Activated T-helper 17 cell treated with anti-CD3 and anti-CD28 coated beads, Interleukin-2, amount 50 U/mL, for 72 hours (primary cell): Measurements from ENCODE around the gene SORL1. TPM values are rescaled to one million over a fixed set of nuclear protein-coding genes. Genes with fewer than 3 reads are reported as not detected.
"Not testable (repeated sequence)": the region's sequence is repeated elsewhere in the genome, so short reads cannot be mapped to it uniquely, and the experiment has no call there.

ENCODE experiments used
- ATAC-seq: fragments of 150-1000 bp; cut with Tn5 transposase; replicated peaks from 2 replicates; pipeline ENCODE4 v1.10.0; 2021; ENCODE audit warnings: mild to moderate bottlenecking, moderate library complexity
- H3K27ac Mint-ChIP-seq: one replicate; pipeline ENCODE4 v1.8.0; 2022; ENCODE audit warnings: mixed read lengths
- H3K27me3 Mint-ChIP-seq: one replicate; pipeline ENCODE4 v1.8.0; 2022; ENCODE audit warnings: mixed read lengths
- H3K36me3 Mint-ChIP-seq: one replicate; pipeline ENCODE4 v1.8.0; 2022; ENCODE audit warnings: low read depth, mild to moderate bottlenecking, mixed read lengths
- H3K4me1 Mint-ChIP-seq: one replicate; pipeline ENCODE4 v1.8.0; 2022; ENCODE audit warnings: mixed read lengths
- H3K4me3 Mint-ChIP-seq: one replicate; pipeline ENCODE4 v1.8.0; 2022; ENCODE audit warnings: mild to moderate bottlenecking, mixed read lengths
- H3K9me3 Mint-ChIP-seq: one replicate; pipeline ENCODE4 v1.8.0; 2022; ENCODE audit warnings: mixed read lengths
- total RNA-seq, 2 donors: library from RNA; stranded (reverse); gene quantifications; one replicate each; pipeline ENCODE4 v1.2.3, GENCODE V29; 2022

SORL1 gene
- total RNA-seq, 2 donors from 2014 or later = 47.1 to 98.5 TPM

GRCh38 chr11:121634273-121634672 lies 182.2 kb downstream of the SORL1 start:
- Mint-ChIP-seq H3K4me1 (no peaks in the 10 kb centered on the region), H3K36me3 (peaks cover 44% of the 10 kb centered on the region), H3K9me3 (no peaks in the 10 kb centered on the region), H3K4me3 (no peak overlapping the region), H3K27me3 (no peaks in the 10 kb centered on the region), H3K27ac (peak overlapping the region; percentile 31)
- no peak for ATAC-seq

- Mint-ChIP-seq H3K9me3 (no peaks in the 10 kb centered on the region), H3K36me3 (peaks cover 38% of the 10 kb centered on the region), H3K4me3 (no peak overlapping the region), H3K27me3 (no peaks in the 10 kb centered on the region), H3K4me1 (no peaks in the 10 kb centered on the region), H3K27ac (no peak overlapping the region)
- peak; percentile 39 for ATAC-seq
Measured at GRCh38 chr11:121634889-121635288, 182.8 kb downstream of the SORL1 start.

- Mint-ChIP-seq H3K36me3 (peaks cover 24% of the 10 kb centered on the region), H3K4me1 (no peaks in the 10 kb centered on the region), H3K4me3 (no peak overlapping the region), H3K9me3 (no peaks in the 10 kb centered on the region), H3K27ac (no peak overlapping the region), H3K27me3 (no peaks in the 10 kb centered on the region)
- no peak for ATAC-seq
Measured at GRCh38 chr11:121636081-121636799, 184.1 kb downstream of the SORL1 start.

GRCh38 chr11:121636800-121637176 lies 184.7 kb downstream of the SORL1 start:
- ATAC-seq = no peak

GRCh38 chr11:121637587-121637986 lies 185.5 kb downstream of the SORL1 start:
- not testable (repeated sequence) for H3K27ac Mint-ChIP-seq, ATAC-seq, H3K9me3 Mint-ChIP-seq, H3K4me1 Mint-ChIP-seq, H3K4me3 Mint-ChIP-seq, H3K27me3 Mint-ChIP-seq
- H3K36me3 Mint-ChIP-seq = peaks cover 11% of the 10 kb centered on the region

More at GRCh38 chr11:121636800-121637176, 184.7 kb downstream of the SORL1 start:
- Mint-ChIP-seq H3K27ac (no peak overlapping the region), H3K4me1 (no peaks in the 10 kb centered on the region), H3K4me3 (no peak overlapping the region), H3K36me3 (peaks cover 19% of the 10 kb centered on the region), H3K27me3 (no peaks in the 10 kb centered on the region), H3K9me3 (no peaks in the 10 kb centered on the region)

GRCh38 chr11:121643479-121644186 lies 191.5 kb downstream of the SORL1 start:
- H3K4me1 Mint-ChIP-seq = no peaks in the 10 kb centered on the region
- no peak overlapping the region for H3K27ac Mint-ChIP-seq
- H3K36me3 Mint-ChIP-seq = no peaks in the 10 kb centered on the region
- H3K9me3 Mint-ChIP-seq = no peaks in the 10 kb centered on the region
- peak; percentile 68 for ATAC-seq
- no peak overlapping the region for H3K4me3 Mint-ChIP-seq
- no peaks in the 10 kb centered on the region for H3K27me3 Mint-ChIP-seq

- H3K4me3 Mint-ChIP-seq = no peak overlapping the region
- no peaks in the 10 kb centered on the region for H3K27me3 Mint-ChIP-seq
- ATAC-seq = no peak
- no peaks in the 10 kb centered on the region for H3K4me1 Mint-ChIP-seq
- H3K36me3 Mint-ChIP-seq = no peaks in the 10 kb centered on the region
- no peaks in the 10 kb centered on the region for H3K9me3 Mint-ChIP-seq
- H3K27ac Mint-ChIP-seq = no peak overlapping the region
Measured at GRCh38 chr11:121644187-121644512, 192.0 kb downstream of the SORL1 start.

- ATAC-seq = no peak
Measured at GRCh38 chr11:121645001-121645400, 192.9 kb downstream of the SORL1 start.

GRCh38 chr11:121645596-121645995 lies 193.5 kb downstream of the SORL1 start:
- Mint-ChIP-seq H3K4me1 (peaks cover 10% of the 10 kb centered on the region), H3K36me3 (no peaks in the 10 kb centered on the region)

More at GRCh38 chr11:121645001-121645400, 192.9 kb downstream of the SORL1 start:
- H3K4me1 Mint-ChIP-seq = peaks cover 5% of the 10 kb centered on the region
- H3K36me3 Mint-ChIP-seq = no peaks in the 10 kb centered on the region
- H3K27me3 Mint-ChIP-seq = no peaks in the 10 kb centered on the region
- no peak overlapping the region for H3K4me3 Mint-ChIP-seq
- H3K9me3 Mint-ChIP-seq = no peaks in the 10 kb centered on the region
- H3K27ac Mint-ChIP-seq = no peak overlapping the region

GRCh38 chr11:121648306-121648705 lies 196.2 kb downstream of the SORL1 start:
- Mint-ChIP-seq H3K36me3 (no peaks in the 10 kb centered on the region), H3K27me3 (no peaks in the 10 kb centered on the region), H3K27ac (no peak overlapping the region), H3K4me1 (peaks cover 14% of the 10 kb centered on the region), H3K9me3 (no peaks in the 10 kb centered on the region), H3K4me3 (no peak overlapping the region)
- no peak for ATAC-seq

More at GRCh38 chr11:121645596-121645995, 193.5 kb downstream of the SORL1 start:
- Mint-ChIP-seq H3K4me3 (no peak overlapping the region), H3K27ac (no peak overlapping the region), H3K9me3 (no peaks in the 10 kb centered on the region), H3K27me3 (no peaks in the 10 kb centered on the region)
- ATAC-seq = no peak

- Mint-ChIP-seq H3K27ac (peak overlapping the region; percentile 34), H3K9me3 (no peaks in the 10 kb centered on the region), H3K4me1 (peaks cover 14% of the 10 kb centered on the region), H3K36me3 (no peaks in the 10 kb centered on the region), H3K4me3 (peak overlapping the region; percentile 49), H3K27me3 (no peaks in the 10 kb centered on the region)
- no peak for ATAC-seq
Measured at GRCh38 chr11:121649798-121650197, 197.7 kb downstream of the SORL1 start.

GRCh38 chr11:121650351-121651256 lies 198.5 kb downstream of the SORL1 start:
- Mint-ChIP-seq H3K27ac (peak overlapping the region; percentile 34), H3K36me3 (no peaks in the 10 kb centered on the region), H3K4me3 (peak overlapping the region; percentile 49), H3K4me1 (peaks cover 17% of the 10 kb centered on the region), H3K27me3 (no peaks in the 10 kb centered on the region), H3K9me3 (no peaks in the 10 kb centered on the region)
- ATAC-seq = peak; percentile 93

- Mint-ChIP-seq H3K27ac (no peak overlapping the region), H3K27me3 (no peaks in the 10 kb centered on the region)
- no peak for ATAC-seq
Measured at GRCh38 chr11:121651257-121651605, 199.1 kb downstream of the SORL1 start.

GRCh38 chr11:121652971-121653370 lies 200.9 kb downstream of the SORL1 start:
- Mint-ChIP-seq H3K4me1 (peaks cover 21% of the 10 kb centered on the region), H3K36me3 (no peaks in the 10 kb centered on the region), H3K9me3 (no peaks in the 10 kb centered on the region), H3K27ac (no peak overlapping the region), H3K4me3 (no peak overlapping the region), H3K27me3 (no peaks in the 10 kb centered on the region)
- ATAC-seq = no peak

More at GRCh38 chr11:121651257-121651605, 199.1 kb downstream of the SORL1 start:
- Mint-ChIP-seq H3K4me1 (peaks cover 21% of the 10 kb centered on the region), H3K36me3 (no peaks in the 10 kb centered on the region), H3K4me3 (peak overlapping the region; percentile 49), H3K9me3 (no peaks in the 10 kb centered on the region)
